SK-MEL-5 (cell line): Measurements from ENCODE around the gene RAB35. TPM values are rescaled to one million over a fixed set of nuclear protein-coding genes. Genes with fewer than 3 reads are reported as not detected.

Experiments used
- DNase-seq: peaks from one replicate; pipeline ENCODE4 v3.0.0-alpha.2; 2016; ENCODE audit warnings: low read depth, low spot score
- in situ Hi-C: cut with HindIII; loops from 2 replicates; pipeline ENCODE4 v1.10.0; 2016; ENCODE audit warnings: low sequenced_read_pairs, high pct_unique_total_duplicates, low pct_unique_long_range_greater_than_20kb
- total RNA-seq: library from RNA; depleted of rRNA; stranded (reverse); fragments of >200 nt; shearing (Covaris generic); gene quantifications from 2 replicates; pipeline ENCODE4 v1.2.3, GENCODE V29; 2014

The RAB35 gene
- total RNA-seq, 1 experiment from 2014 or later: 30.2 TPM

- DNase-seq: no peak
- in situ Hi-C loops: no loop called here
Observed at GRCh38 chr12:120095331-120095730, 21.2 kb downstream of the RAB35 start.

- in situ Hi-C loops: no loop called here
- DNase-seq: no peak
Observed at GRCh38 chr12:120094485-120094884, 22.1 kb downstream of the RAB35 start.

DNA sequence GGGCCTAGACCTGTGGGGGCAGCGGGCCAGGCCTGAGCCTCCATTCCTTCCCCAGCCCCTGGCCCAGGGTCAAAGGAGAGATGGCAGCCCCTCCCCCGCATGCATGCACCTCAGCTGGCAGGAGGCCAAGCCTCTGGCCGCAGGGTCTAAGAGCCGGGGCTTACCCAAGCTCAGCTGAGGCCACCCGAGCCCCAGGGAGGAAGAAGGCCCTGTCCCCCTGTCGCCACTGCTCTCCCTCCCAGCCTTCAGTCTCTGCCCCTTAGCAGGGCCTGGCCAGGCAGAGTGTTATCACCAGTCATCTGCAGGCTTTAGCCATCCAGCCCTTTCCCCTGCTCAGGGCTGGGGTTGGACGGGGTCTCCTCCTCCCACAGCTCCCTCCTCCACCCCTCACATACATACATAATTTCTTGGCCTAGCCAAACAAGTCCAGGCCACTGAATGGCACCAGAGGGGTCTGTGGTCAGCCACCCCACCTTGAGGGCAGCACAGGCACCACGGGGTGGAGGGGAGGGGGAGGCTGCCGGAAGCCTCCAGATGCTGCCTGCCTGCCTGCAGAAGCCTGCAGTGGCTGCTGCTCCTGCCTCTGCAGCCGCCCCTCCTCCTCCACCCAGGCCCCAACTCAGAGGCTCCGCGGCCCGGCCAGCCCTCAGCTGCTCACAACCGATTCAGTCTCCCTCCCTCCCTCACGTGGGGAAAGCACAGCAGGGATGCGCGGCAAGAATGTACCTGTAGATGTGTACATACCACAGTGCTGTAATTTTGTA lies 22.8 kb downstream of the RAB35 start:
- in situ Hi-C loops: no loop called here
- DNase-seq: no peak

- in situ Hi-C loops: no loop called here
- DNase-seq: no peak
Observed at GRCh38 chr12:120093336-120093591, 23.3 kb downstream of the RAB35 start.

DNA sequence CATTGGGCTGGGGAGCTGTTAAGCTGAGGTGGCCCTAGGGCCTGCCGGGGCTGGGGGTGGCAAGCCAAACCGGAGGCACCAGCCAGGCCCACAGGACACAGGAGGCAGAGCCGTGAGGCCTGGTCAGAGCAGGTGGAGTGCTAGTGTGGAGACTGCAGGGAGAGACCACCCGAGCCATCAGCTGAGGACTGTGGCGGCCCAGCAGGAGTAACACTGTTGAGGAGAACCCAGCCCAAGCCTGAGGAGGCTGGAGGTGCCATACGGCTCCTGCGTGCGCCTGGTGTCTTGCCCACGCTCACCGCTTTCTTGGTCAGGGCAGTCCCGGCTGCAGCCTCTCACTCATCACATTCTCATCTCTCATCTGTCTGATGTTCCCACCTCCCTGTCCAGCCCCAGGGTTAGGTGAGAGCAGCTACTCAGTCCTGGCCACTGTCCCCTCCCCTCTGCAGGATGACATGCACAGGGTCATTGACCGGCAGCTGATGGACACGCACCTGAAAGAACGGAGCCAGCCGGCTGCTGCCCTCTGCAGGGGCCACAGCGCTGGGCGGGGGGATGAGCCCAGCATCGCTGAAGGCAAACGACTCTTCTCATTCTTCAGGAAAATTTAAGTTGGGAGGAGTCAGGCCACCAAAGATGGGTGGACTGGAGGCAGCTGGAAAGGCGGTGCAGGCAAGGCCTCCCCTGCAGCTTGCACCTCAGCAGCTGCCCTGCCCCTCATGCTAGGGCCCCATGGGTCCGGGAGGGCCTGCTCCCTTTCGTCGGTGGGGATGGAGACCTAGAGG lies 23.8 kb downstream of the RAB35 start:
- no peak for DNase-seq
- in situ Hi-C loops: no loop called here

- in situ Hi-C loops: no loop called here
- DNase-seq: no peak
Observed at GRCh38 chr12:120091371-120092090, 25.0 kb downstream of the RAB35 start.

GRCh38 chr12:120090626-120091295 lies 25.8 kb downstream of the RAB35 start:
- in situ Hi-C loops: no loop called here
- no peak for DNase-seq

DNA sequence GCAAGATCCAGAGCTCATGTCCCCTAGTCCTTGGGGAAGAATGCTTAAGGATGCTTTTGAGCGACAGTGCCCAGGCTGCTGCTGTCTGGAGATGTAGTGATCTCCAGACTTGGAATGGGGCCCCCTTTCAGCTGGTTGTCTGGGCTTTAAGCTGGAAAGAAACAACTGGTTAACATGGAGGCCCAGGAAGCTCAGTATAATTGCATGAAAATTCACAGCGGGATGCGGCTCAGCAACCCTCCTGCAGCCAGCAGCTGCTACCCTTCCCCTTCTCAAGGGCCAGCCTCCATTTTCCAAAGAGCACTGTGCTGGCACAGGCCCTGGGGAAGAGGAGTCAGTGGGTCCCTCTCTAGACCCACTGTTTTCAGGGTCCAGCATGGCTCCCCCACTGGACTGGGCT lies 26.3 kb downstream of the RAB35 start:
- DNase-seq: no peak
- in situ Hi-C loops: no loop called here

DNA sequence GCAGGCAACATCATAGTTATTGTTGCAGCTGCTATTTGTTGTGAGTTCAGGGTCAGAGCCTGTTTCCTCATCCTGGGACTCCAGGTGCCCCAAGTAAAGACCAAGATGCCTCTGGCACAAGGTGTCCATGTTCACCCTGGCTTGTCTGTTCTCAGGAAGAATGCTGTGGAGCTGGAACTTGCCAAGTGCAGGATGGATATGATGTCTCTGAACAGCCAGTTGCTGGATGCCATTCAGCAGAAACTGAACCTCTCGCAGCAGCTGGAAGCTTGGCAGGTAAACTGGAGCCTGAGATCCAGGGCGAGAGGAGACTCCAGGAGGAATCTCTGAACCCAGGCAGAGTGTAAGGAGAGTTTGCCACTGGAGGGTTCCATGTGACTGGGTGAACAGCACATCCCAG lies 26.8 kb downstream of the RAB35 start:
- DNase-seq: no peak
- in situ Hi-C loops: no loop called here

- in situ Hi-C loops: no loop called here
- DNase-seq: no peak
Observed at GRCh38 chr12:120089105-120089504, 27.4 kb downstream of the RAB35 start.

DNA sequence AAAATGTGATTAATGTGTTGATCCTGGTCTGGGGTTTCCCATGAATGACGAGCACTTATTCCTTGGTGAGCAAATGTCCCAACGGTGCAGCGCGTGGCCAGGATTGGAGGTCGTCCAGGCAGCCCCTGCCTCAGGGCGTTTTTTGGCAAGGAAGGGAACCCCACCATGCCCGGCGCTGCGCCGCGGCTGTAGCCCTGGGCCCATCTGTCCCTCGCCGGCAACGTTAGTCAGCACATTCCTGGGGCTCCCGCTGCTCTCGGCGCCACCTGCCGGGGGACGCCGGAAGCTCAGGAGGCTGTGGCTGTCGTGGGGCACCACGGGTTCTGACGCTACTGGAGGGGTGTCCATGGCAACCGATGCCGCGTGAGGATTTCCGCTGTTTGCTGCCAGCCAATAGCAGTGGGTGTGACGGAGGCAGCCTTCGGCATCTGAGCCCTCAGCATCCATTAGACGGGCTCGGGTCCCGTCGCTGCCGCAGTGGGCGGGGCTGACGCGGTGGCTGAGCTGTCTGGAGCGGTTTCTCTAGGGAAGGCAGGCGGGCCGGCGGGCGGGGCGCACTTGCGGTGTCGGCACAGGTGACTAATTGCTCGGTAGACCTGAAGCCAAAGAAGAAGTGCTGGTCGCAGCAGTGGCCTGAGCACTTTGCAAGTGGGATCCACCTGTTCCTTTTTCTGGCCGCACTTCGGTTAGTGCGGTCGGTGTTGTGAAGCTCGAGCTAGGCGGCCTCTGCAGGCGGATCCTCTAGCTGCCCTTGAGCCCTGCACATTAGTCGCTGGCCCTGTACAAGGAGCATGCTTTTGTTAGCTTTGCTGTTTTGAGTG lies 29.5 kb downstream of the RAB35 start:
- in situ Hi-C loops: no loop called here
- peak; percentile 99 for DNase-seq

GRCh38 chr12:120085920-120086645 lies 30.5 kb downstream of the RAB35 start:
- DNase-seq: no peak
- in situ Hi-C loops: no loop called here

GRCh38 chr12:120081641-120082040 lies 34.9 kb downstream of the RAB35 start:
- in situ Hi-C loops: no loop called here
- DNase-seq: no peak

DNA sequence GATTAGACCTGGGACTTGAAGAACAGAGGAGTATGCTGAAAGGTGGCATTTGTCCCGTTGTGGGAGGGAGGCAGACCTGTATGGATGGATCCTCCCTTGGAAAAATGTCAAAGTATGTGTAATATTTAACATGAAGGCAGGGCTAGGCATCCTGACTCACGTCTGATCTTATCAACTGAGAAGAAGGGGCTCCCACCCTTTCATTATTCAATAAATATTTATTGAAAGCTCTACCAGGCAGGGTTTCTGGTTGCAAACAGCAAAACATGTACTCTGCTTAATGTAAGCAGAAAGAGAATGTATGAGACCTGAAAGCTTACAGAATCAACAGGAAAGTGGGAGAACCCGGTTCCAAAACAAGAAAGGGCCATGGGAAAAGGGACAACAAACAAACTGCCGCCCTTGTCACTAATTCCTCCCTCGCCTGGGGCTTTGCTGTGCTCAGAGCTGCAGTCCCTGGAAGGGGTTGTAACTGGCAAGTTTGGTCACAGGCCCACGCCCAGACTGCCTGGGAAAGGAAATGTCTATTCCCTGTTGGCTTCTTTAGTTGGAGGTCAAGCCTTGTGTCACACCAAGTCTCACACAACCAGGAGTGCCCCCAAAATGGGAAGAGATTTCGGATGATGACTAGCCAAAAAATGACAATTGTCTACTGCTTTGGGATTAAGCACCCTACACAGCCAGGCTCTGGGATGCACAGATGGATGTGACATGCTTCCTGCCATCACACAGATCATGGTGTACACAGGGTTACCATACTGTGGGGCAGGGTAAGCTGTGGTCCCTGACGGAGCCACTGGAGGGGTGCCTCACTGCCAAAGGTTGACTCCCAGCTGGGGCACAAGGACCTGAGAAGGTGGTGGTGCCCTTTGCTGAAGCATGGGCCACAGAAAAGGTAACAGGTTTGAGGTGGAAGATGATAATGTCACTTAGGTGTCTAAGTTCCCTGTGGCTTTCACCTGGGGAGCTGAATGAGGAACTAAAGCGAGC lies 36.8 kb downstream of the RAB35 start:
- in situ Hi-C loops: no loop called here
- no peak for DNase-seq

DNA sequence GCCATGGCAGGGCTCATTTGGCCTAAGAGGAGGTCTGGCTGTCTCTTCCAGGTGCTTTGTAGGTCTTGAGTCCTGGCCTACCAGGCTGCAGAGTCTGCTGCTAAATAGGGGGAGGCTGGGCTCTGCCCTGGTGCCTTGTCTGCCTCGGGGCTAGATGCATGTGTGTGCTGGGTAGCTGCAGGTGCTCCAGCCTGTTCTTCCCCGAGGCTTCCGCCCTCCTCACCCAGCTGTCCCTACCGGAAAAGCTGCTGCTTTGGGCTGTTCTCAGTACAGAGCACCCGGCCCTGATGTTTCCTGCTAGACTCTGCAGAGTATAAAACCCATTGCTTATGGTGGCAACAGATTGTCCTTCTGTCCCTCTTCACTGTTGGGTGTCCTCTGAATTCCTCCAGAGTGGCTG lies 37.7 kb downstream of the RAB35 start:
- DNase-seq: no peak
- in situ Hi-C loops: no loop called here

DNA sequence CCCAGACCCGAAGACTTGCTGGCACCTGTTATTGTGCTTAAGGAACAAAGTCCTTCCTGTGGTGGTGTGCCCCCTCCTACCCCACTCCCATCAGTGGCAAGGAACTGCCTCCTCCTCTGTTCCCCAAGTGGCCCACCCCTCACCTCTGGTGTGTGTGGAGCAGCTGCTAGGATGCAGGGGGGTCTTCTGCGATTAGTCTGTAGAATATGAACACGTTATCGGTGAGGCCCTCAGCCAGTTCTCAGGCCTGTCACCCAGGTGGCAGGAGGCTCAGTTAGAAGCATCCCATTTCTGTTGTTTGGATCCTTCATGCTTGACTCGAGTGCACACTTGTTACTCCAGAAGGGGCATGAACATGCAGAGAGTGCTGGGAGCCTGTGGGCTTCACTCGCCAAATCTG lies 39.3 kb downstream of the RAB35 start:
- in situ Hi-C loops: no loop called here
- no peak for DNase-seq
